ENCODE results near the gene BCAS3. TPM values are rescaled to one million over a fixed set of nuclear protein-coding genes. Genes with fewer than 3 reads are reported as not detected.

The BCAS3 gene
- total RNA-seq, 4 donors from 2014 or later = 21.7 to 42.2 (median 23.0) TPM

GRCh38 chr17:61251939-61252865 lies 574.6 kb downstream of the BCAS3 start:
- TF ChIP-seq CTCF (IDR thresholded peaks at IDR 0.05; ENCODE audit: low read depth) = no peak

GRCh38 chr17:61253362-61253761 lies 575.7 kb downstream of the BCAS3 start:
- TF ChIP-seq CTCF (IDR thresholded peaks at IDR 0.05; ENCODE audit: low read depth) = no peak

GRCh38 chr17:61253937-61254574 lies 576.4 kb downstream of the BCAS3 start:
- no peak for TF ChIP-seq CTCF (IDR thresholded peaks at IDR 0.05; ENCODE audit: low read depth)

- no peak for TF ChIP-seq CTCF (IDR thresholded peaks at IDR 0.05; ENCODE audit: low read depth)
Measured at GRCh38 chr17:61254904-61255303, 577.3 kb downstream of the BCAS3 start.

GRCh38 chr17:61255647-61256046 lies 578.0 kb downstream of the BCAS3 start:
- no peak for TF ChIP-seq CTCF (IDR thresholded peaks at IDR 0.05; ENCODE audit: low read depth)

- TF ChIP-seq CTCF (IDR thresholded peaks at IDR 0.05; ENCODE audit: low read depth) = no peak
Measured at GRCh38 chr17:61259360-61259759, 581.7 kb downstream of the BCAS3 start.

- TF ChIP-seq CTCF (IDR thresholded peaks at IDR 0.05; ENCODE audit: low read depth) = no peak
Measured at GRCh38 chr17:61260071-61260797, 582.6 kb downstream of the BCAS3 start.
